Measurements from ENCODE around the gene GSTCD. TPM values are rescaled to one million over a fixed set of nuclear protein-coding genes. Genes with fewer than 3 reads are reported as not detected.

The GSTCD gene
- total RNA-seq, 2 experiments from 2014 or later: 20.2 to 22.3 TPM

GRCh38 chr4:105677709-105678108 is 30.9 kb upstream of the GSTCD start:
- Histone ChIP-seq H3K4me1 (ENCODE audit: insufficient read depth, low read length, poor library complexity, severe bottlenecking) (no peaks in the 10 kb centered on the region), H4K20me1 (ENCODE audit: insufficient read depth, low read length) (no peaks in the 10 kb centered on the region), H3K27ac (ENCODE audit: low read depth, low read length, poor library complexity, severe bottlenecking) (no peak overlapping the region), H3K79me2 (ENCODE audit: insufficient read depth, low read depth, low read length) (no peaks in the 10 kb centered on the region), H3K4me3 (ENCODE audit: low read depth, low read length, poor library complexity, severe bottlenecking) (no peak overlapping the region), H3K36me3 (ENCODE audit: insufficient read depth, low read length) (peaks cover 15% of the 10 kb centered on the region), H3K9me2 (ENCODE audit: insufficient read depth, low read length) (no peaks in the 10 kb centered on the region), H2AFZ (ENCODE audit: low read length) (no peak overlapping the region), H3K9me3 (ENCODE audit: low read length) (no peaks in the 10 kb centered on the region), H3K4me2 (ENCODE audit: low read length) (no peak overlapping the region)
- TF ChIP-seq CTCF (conservative IDR thresholded peaks at IDR 0.05; ENCODE audit: low read length) (no peak), EZH2phosphoT487 (IDR thresholded peaks at IDR 0.05; ENCODE audit: borderline replicate concordance, low read depth, low read length) (no peak)
- no peak for DNase-seq (ENCODE audit: low spot score)
- BruUV-seq (replicated peaks): no TSS peak
- intact Hi-C loops (cut with micrococcal nuclease; ENCODE audit: unreplicated experiment): no loop called here
- ChIA-PET POLR2A (interaction anchor here (0.5 to 1.0 kb wide), 3 partner anchors 29 to 394 kb away, joined by 3 to 4 read pairs (median 3); no protein-coding TSS in a partner anchor), CTCF (ENCODE audit: unreplicated experiment) (interaction anchor here (1.5 kb wide), 1 partner anchor 9 kb away, joined by 3 read pairs; no protein-coding TSS in a partner anchor)

GRCh38 chr4:105679186-105679585 is 29.4 kb upstream of the GSTCD start:
- CTCF ChIA-PET (ENCODE audit: unreplicated experiment): no interaction called here
- POLR2A ChIA-PET: interaction anchor here (0.6 to 0.7 kb wide), 3 partner anchors 10 to 523 kb away, joined by 3 to 5 read pairs (median 3); no protein-coding TSS in a partner anchor
- no peak overlapping the region for H3K27ac ChIP-seq (ENCODE audit: low read depth, low read length, poor library complexity, severe bottlenecking)

GRCh38 chr4:105683038-105683437 is 25.5 kb upstream of the GSTCD start:
- Histone ChIP-seq H3K79me2 (ENCODE audit: insufficient read depth, low read depth, low read length) (no peaks in the 10 kb centered on the region), H3K36me3 (ENCODE audit: insufficient read depth, low read length) (peaks cover 61% of the 10 kb centered on the region), H3K9me2 (ENCODE audit: insufficient read depth, low read length) (no peaks in the 10 kb centered on the region), H2AFZ (ENCODE audit: low read length) (no peak overlapping the region), H3K9me3 (ENCODE audit: low read length) (no peaks in the 10 kb centered on the region), H3K4me2 (ENCODE audit: low read length) (no peak overlapping the region), H3K4me1 (ENCODE audit: insufficient read depth, low read length, poor library complexity, severe bottlenecking) (no peaks in the 10 kb centered on the region), H3K4me3 (ENCODE audit: low read depth, low read length, poor library complexity, severe bottlenecking) (no peak overlapping the region), H3K27ac (ENCODE audit: low read depth, low read length, poor library complexity, severe bottlenecking) (no peak overlapping the region), H4K20me1 (ENCODE audit: insufficient read depth, low read length) (no peaks in the 10 kb centered on the region)
- no peak for DNase-seq (ENCODE audit: low spot score)
- no peak for TF ChIP-seq EZH2phosphoT487 (IDR thresholded peaks at IDR 0.05; ENCODE audit: borderline replicate concordance, low read depth, low read length)
- TF ChIP-seq CTCF (conservative IDR thresholded peaks at IDR 0.05; ENCODE audit: low read length): no peak
- ChIA-PET CTCF (ENCODE audit: unreplicated experiment) (no interaction called here), POLR2A (no interaction called here)
- intact Hi-C loops (cut with micrococcal nuclease; ENCODE audit: unreplicated experiment): no loop called here
- BruUV-seq (replicated peaks): no TSS peak

More at GRCh38 chr4:105679186-105679585, 29.4 kb upstream of the GSTCD start:
- intact Hi-C loops (cut with micrococcal nuclease; ENCODE audit: unreplicated experiment): no loop called here
- BruUV-seq (replicated peaks): no TSS peak
- Histone ChIP-seq H3K4me2 (ENCODE audit: low read length) (no peak overlapping the region), H3K4me1 (ENCODE audit: insufficient read depth, low read length, poor library complexity, severe bottlenecking) (no peaks in the 10 kb centered on the region), H3K9me3 (ENCODE audit: low read length) (no peaks in the 10 kb centered on the region), H3K36me3 (ENCODE audit: insufficient read depth, low read length) (peaks cover 29% of the 10 kb centered on the region), H3K9me2 (ENCODE audit: insufficient read depth, low read length) (no peaks in the 10 kb centered on the region), H2AFZ (ENCODE audit: low read length) (no peak overlapping the region), H3K4me3 (ENCODE audit: low read depth, low read length, poor library complexity, severe bottlenecking) (no peak overlapping the region), H4K20me1 (ENCODE audit: insufficient read depth, low read length) (no peaks in the 10 kb centered on the region), H3K79me2 (ENCODE audit: insufficient read depth, low read depth, low read length) (no peaks in the 10 kb centered on the region)
- no peak for TF ChIP-seq EZH2phosphoT487 (IDR thresholded peaks at IDR 0.05; ENCODE audit: borderline replicate concordance, low read depth, low read length)
- no peak for DNase-seq (ENCODE audit: low spot score)

All from OCI-LY7 (cell line).